HepG2 (cell line): ENCODE results near the gene NINJ2.

Experiments
- CBX5 ChIP-seq: sonication (generic); formaldehyde crosslinking; IDR thresholded peaks from 2 replicates; pipeline ENCODE4 v1.4.0; 2020; ENCODE audit warnings: missing genetic modification reagents, borderline replicate concordance
- CTCF ChIP-seq: sonication (generic); formaldehyde crosslinking; IDR thresholded peaks from 2 replicates; pipeline ENCODE4 v1.5.0; 2020; ENCODE audit warnings: mild to moderate bottlenecking, missing genetic modification reagents, moderate library complexity
- EHMT2 ChIP-seq: fragments of 200-600 bp; sonication (generic); IDR thresholded peaks from 2 replicates; pipeline ENCODE4 v1.7.0; 2017; ENCODE audit warnings: antibody characterized with exemption, low read depth, low read length, borderline replicate concordance
- GABPB1 ChIP-seq: IDR thresholded peaks from 2 replicates; pipeline ENCODE4 v1.6.1; 2016; ENCODE audit warnings: mild to moderate bottlenecking, missing genetic modification reagents, moderate library complexity, missing compliant biosample characterization
- IRF9 ChIP-seq: sonication (generic); formaldehyde crosslinking; IDR thresholded peaks from 2 replicates; pipeline ENCODE4 v1.8.0; 2022; ENCODE audit warnings: missing genetic modification reagents, mild to moderate bottlenecking, borderline replicate concordance
- JUN ChIP-seq: sonication (generic); formaldehyde crosslinking; IDR thresholded peaks from 2 replicates; pipeline ENCODE4 v1.4.0; 2020; ENCODE audit warnings: mild to moderate bottlenecking, missing genetic modification reagents
- PAWR ChIP-seq: sonication (generic); formaldehyde crosslinking; IDR thresholded peaks from 2 replicates; pipeline ENCODE4 v1.4.0; 2020; ENCODE audit warnings: missing genetic modification reagents, mild to moderate bottlenecking, borderline replicate concordance
- POLR2A ChIP-seq, 2 experiments: IDR thresholded peaks; 2 replicates each; pipeline ENCODE4 v1.6.1; 2011; ENCODE audit warnings: low read depth in 2 of 2, low read length in 2 of 2, mild to moderate bottlenecking in 1 of 2, moderate library complexity in 1 of 2; ENCODE audit not compliant: insufficient read depth in 1 of 2
- RFX5 ChIP-seq: IDR thresholded peaks from 2 replicates; pipeline ENCODE4 v1.6.1; 2011; ENCODE audit warnings: low read depth, low read length, improper control_type of control experiment
- ZBTB21 ChIP-seq: sonication (generic); formaldehyde crosslinking; IDR thresholded peaks from 2 replicates; pipeline ENCODE4 v1.4.0; 2020; ENCODE audit warnings: missing genetic modification reagents
- ZFP37 ChIP-seq: sonication (generic); formaldehyde crosslinking; IDR thresholded peaks from 2 replicates; pipeline ENCODE4 v1.4.0; 2020; ENCODE audit warnings: missing genetic modification reagents, borderline replicate concordance
- ZKSCAN1 ChIP-seq: fragments of 150-350 bp; IDR thresholded peaks from 2 replicates; pipeline ENCODE4 v1.6.1; 2014; ENCODE audit warnings: low read length
- ZNF138 ChIP-seq: sonication (generic); formaldehyde crosslinking; IDR thresholded peaks from 2 replicates; pipeline ENCODE4 v1.5.0; 2020; ENCODE audit warnings: mild to moderate bottlenecking, low read depth, missing genetic modification reagents
- ZNF609 ChIP-seq: sonication (generic); formaldehyde crosslinking; IDR thresholded peaks from 2 replicates; pipeline ENCODE4 v1.4.0; 2020; ENCODE audit warnings: mild to moderate bottlenecking, missing genetic modification reagents, borderline replicate concordance

- TF ChIP-seq ZNF138 (CRISPR knock-in tag), result no peak
- TF ChIP-seq ZKSCAN1, result no peak
- no peak for TF ChIP-seq ZFP37 (CRISPR knock-in tag)
- no peak for TF ChIP-seq POLR2A (IDR thresholded peaks at IDR 0.05; ENCODE audit: insufficient read depth in 1 of 2, low read depth in 2 of 2, low read length in 2 of 2)
- no peak for TF ChIP-seq JUN (CRISPR knock-in tag)
- no peak for TF ChIP-seq CBX5 (CRISPR knock-in tag)
- no peak for TF ChIP-seq ZBTB21 (CRISPR knock-in tag)
- TF ChIP-seq GABPB1, result no peak
- no peak for TF ChIP-seq IRF9 (CRISPR knock-in tag)
- TF ChIP-seq ZNF609 (CRISPR knock-in tag), result no peak
- TF ChIP-seq CTCF (CRISPR knock-in tag), result no peak
- TF ChIP-seq EHMT2, result no peak
- no peak for TF ChIP-seq PAWR (CRISPR knock-in tag)
- TF ChIP-seq RFX5, result no peak
These were observed 50.4 kb downstream of the NINJ2 start for GRCh38 chr12:612886-613285.
